ENCODE data around the gene CACNB2.

- TF ChIP-seq POLR2AphosphoS5 (IDR thresholded peaks at IDR 0.05; ENCODE audit: low read depth) (no peak), CTCF (IDR thresholded peaks at IDR 0.05; ENCODE audit: insufficient read depth, low read length) (no peak)
These were observed 411.2 kb downstream of the CACNB2 start for GRCh38 chr10:18551473-18551872.

Measured in HL-60 (cell line).